ENCODE data around the gene TMLHE.
"Not testable (repeated sequence)": the region's sequence is repeated elsewhere in the genome, so short reads cannot be mapped to it uniquely, and the experiment has no call there.

Gene TMLHE, protein sequence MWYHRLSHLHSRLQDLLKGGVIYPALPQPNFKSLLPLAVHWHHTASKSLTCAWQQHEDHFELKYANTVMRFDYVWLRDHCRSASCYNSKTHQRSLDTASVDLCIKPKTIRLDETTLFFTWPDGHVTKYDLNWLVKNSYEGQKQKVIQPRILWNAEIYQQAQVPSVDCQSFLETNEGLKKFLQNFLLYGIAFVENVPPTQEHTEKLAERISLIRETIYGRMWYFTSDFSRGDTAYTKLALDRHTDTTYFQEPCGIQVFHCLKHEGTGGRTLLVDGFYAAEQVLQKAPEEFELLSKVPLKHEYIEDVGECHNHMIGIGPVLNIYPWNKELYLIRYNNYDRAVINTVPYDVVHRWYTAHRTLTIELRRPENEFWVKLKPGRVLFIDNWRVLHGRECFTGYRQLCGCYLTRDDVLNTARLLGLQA

DNA sequence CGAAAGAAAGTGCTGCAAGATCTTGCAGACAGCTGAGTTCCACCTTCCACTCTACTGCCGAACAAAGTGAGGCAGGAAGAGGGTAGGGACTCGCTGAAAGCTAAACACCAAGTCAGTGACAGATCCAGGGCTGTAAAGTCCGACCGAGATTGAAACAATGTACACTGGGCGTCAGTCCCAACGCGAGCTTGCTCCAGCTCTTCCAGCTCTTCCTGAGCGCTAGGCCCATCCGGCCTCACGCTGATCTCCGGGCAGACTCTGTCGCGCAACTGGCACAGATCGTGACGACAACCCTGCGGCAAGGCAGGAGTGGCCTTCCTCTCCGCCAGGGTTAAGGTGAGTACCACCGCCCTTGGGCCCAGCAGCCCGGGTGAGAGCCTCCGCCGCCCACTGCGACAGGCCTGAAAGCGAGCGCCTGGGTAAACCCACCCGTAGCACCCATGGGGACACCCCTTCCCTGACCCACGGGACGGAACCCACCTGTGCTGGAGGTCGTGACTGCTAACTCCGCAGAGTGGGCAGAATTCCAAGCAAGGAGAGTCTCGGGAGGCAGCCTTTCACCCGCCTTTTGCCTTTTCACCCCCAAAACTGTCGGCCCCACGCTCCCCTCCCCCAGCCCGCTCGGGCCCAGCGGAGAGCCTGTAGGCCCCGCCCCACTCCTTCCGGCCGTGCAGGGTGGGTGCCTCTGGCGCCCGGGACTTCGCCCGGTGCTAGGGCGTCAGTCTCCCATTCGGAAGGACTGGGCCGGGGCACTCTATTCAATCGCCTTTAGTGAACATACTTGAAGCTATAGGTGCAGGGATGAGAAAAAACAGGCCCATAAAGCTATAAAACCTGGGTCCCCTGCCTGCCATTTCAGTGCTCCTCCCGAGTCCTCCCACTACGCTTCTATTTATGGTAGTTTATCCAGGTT lies at the start of gene TMLHE, which contains the start of gene SPRY3:
TSS of gene TMLHE (minus strand) at position 641 of the 913 bp plus-strand sequence. CDS start 67,676 bp downstream, outside the sequence.
TSS of gene SPRY3 (plus strand) at position 275 of the 913 bp plus-strand sequence.
- DNase-seq: peak; percentile 30 to 44

GRCh38 chrX:155662282-155662681 lies 49.5 kb upstream of the TMLHE start:
- no peak for DNase-seq

GRCh38 chrX:155645180-155645579 lies 32.4 kb upstream of the TMLHE start:
- no peak for DNase-seq

- DNase-seq: no peak
These were observed 30.5 kb upstream of the TMLHE start for GRCh38 chrX:155643240-155643639.

GRCh38 chrX:155641371-155641770 lies 28.6 kb upstream of the TMLHE start:
- not testable (repeated sequence) for DNase-seq

DNA sequence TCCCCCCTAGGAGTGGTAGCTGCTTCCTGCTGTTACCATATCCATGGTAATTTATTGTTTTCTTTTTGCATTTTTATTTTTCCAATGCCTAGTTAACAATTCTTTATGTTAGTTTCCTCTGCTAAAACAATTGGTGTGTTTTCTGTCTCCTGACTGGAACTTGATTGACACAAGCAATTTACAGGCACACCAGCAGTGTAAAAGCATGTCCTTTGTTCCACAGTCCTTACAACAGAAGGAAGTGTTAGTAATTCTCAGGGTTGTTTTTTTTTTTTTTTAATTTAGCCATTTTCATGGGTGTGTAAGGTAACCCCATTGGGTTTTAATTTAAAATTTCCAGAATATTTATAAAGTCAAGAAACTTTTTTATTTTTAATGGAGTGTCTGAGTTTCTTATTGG lies 25.0 kb upstream of the TMLHE start:
- no peak for DNase-seq

- DNase-seq: not testable (repeated sequence)
These were observed 22.3 kb upstream of the TMLHE start for GRCh38 chrX:155635019-155635418.

DNA sequence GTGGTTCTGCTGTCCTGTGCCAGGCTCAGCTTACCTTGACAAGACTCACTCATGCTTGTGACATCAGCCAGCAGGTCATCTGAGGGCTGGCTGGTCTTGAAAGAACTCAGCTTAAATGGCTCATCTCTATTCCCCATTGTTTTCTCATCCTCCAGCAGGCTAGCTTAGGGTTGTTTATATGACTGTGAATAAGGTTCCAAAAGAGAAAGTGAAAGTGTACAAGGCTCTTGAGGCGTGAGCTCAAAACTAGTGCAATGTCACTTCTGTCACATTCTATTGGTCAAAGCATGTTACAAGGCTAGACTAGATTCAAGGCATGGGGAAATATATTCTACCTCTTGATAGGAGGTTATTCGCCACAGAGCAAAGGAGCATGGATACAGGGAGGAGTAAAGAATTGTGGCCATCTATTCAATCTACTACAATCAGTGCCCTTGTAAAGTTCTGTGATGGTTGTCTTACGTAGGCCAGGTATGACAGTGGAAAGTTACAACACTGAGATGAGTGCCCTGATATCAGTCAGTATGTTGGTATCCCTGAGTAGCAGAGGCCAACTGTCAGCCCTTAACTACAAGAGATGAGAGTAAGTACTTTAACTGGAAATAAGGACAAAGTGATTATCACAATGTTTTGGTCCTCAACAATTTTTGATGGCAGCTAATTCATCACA lies 19.8 kb upstream of the TMLHE start:
- no peak for DNase-seq

DNA sequence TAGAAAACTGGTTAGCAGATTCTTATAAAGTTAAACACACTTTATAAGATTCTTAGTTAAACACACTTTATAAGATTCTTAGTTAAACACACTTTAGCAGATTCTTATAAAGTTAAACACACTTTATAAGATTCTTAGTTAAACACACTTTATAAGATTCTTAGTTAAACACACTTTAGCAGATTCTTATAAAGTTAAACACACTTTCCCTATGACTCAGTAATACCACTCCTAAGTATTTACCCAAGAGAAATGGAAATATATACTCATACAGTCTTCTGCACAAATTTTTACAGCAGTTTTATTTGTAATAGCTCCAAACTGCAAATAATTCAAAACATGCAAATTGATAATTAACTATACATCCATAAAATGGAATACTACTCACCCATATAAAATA lies 7.4 kb upstream of the TMLHE start:
- DNase-seq: not testable (repeated sequence)

DNA sequence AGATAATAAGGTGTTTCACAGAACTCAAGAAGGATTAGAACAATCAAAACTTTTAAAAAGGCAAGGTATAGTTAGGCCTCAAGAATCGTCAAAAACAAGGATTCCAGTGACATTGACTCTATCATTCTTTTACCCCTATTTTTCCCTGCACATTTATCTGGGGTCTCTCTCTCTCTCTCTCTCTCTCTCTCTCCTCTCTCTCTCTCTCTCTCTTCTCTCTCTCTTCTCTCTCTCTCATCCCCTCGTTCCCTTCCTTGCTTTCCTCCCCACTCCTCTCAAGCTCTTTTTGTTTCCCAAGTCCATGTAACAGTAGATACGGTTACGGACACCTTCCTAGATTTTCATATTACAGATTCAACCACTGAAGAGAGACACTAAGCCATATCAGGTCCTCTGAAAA lies 3.2 kb upstream of the TMLHE start:
- DNase-seq: no peak

DNA sequence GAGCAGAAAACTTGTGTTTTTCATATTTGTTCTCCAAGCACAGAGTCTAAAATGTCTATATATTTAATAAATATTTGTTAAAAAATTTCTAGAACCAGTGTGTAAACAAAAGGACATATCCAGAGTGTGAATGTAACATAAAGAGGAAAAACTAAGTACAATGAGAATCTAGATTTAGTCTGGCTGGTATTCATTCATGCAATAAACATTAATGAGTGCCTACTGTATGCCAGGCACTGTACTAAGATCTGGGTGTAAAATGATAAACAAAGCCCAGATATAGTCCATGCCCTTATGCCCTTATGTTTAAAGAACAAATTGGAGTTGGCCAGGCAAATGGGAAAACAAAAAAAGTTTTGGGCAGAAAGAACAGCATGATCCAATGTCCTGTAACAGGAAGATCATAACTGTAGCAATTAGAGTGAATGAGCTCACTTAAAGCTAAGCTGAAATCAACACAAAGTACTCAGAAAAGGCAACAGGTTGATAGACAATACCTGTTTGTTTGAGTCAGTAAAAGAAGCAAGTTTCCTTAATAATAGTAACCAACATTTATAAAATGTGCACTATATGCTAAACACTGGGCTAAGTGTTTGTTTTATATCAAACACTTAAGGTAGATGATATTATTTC lies 1.3 kb upstream of the TMLHE start:
- DNase-seq: no peak

DNA sequence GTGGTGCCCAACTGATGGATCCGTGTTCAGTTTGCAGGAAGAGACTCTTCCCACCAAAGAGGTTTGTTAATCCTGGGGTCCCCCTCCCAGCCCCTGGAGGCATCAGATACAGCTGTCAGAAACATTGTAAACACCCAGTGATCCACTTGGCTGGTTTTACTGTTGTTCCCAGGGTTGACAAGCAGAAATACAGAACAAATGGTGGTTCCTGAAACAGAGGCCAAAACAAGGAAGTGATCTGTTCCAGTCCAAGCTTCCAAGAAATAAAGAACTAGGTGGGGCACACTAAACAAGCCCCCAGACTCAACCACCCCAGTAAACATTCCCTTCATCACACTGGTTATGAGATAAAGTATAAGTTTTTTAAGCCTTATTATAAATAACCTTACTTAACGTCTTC lies 1.4 kb downstream of the TMLHE start:
- DNase-seq: no peak

DNA sequence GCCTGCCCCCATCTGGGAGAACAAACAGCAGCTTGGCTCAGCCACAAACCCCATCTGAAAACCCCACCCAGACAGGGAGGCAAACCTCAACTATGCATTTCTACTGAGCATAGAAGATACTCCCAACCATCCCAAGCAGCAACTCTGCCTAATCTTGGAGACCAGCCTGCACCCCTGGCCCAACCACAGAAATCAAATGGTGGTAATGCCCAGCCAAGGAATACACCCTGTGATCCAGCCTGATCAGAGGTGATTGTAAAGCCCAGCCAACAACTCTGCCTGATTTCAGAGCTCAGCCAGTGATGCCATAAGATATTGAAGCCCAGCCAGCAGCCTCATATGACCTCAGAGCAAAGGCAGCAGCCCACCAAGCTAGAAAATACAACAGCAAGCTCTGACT lies 19.8 kb downstream of the TMLHE start:
- no peak for DNase-seq

DNA sequence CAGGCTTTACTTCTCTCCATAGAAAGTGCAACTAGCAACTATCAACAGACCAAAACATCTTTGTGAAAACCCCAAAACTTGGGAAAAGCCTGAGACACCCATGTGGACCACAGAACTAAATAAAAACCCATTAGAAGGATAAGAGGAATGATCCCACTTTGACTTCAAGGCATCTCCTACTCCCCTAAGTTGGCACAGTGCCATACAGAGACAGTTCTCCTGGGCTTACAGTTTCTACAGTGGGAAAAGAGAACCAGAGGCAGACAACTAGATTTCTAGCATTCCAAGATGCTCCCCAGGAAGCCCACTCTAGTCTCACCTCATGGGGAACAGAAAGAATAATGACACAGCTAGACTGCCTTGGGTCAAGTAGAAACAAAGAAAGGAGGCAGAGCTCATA lies 20.4 kb downstream of the TMLHE start:
- DNase-seq: no peak

GRCh38 chrX:155577682-155578081 lies 35.1 kb downstream of the TMLHE start:
- peak in 1 of 2 experiments; percentile 12 for DNase-seq

DNA sequence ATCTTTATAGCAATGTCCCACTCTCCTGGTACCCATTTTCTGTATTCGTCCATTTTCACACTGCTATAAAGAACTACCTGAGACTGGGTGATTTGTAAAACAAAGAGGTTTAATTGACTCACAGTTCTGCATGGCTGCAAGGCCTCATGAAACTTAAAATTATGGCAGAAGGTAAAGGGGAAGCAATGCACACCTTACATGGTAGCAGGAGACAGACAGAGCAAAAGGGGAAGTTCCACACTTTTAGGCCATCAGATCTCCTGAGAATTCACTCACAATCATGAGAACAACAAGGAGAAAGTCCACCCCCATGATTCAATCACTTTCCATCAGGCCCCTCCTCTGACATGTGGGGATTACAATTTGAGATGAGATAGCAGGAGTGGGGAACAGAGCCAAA lies 49.7 kb downstream of the TMLHE start:
- DNase-seq: no peak

GRCh38 chrX:155544881-155545280 lies 67.9 kb downstream of the TMLHE start:
- DNase-seq: no peak

GRCh38 chrX:155535866-155536265 lies 76.9 kb downstream of the TMLHE start:
- no peak for DNase-seq

- DNase-seq: no peak
These were observed 78.0 kb downstream of the TMLHE start for GRCh38 chrX:155534800-155535199.

GRCh38 chrX:155527023-155527422 lies 85.7 kb downstream of the TMLHE start:
- DNase-seq: not testable (repeated sequence)

DNA sequence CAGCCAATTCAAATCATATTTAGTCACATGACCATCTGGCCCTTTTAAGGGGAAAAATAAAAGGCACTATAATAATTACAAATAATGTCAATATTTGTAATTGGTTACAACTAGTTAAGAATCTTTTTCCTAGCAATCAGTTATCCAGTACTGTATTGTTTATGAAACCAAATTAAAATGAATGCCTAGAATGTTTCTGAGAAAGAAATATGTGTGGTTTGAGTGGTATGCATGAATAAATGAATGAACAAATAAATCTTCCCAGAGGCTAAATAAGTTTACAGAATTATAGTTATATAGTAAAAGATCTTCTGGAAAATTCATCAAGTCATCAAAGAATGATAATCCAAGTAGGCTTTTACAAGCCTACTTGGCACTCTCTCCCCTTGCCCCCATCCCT lies 98.5 kb downstream of the TMLHE start:
- no peak for DNase-seq

- DNase-seq: no peak
These were observed 107.5 kb downstream of the TMLHE start for GRCh38 chrX:155505296-155505695.

GRCh38 chrX:155495134-155495533 lies 117.6 kb downstream of the TMLHE start:
- not testable (repeated sequence) for DNase-seq
